PFSK-1 (cell line): ENCODE measurements around the gene SH2D4B.

Source experiments
- FOXP2 ChIP-seq: optimal IDR thresholded peaks from 2 replicates; pipeline ENCODE3; 2011; ENCODE audit warnings: borderline replicate concordance, control low read depth, inconsistent platforms; ENCODE audit not compliant: insufficient read depth; ENCODE audit errors: extremely low read length, extremely low read depth
- POLR2AphosphoS5 ChIP-seq: IDR thresholded peaks from 2 replicates; pipeline ENCODE4 v1.6.1; 2012; ENCODE audit warnings: low read depth, mild to moderate bottlenecking, control low read depth, low read length, moderate library complexity
- REST ChIP-seq, 2 experiments: IDR thresholded peaks; 2 replicates each; pipeline versions ENCODE4 v1.6.1 to v1.8.0; 2011 to 2012; ENCODE audit warnings: low read depth in 2 of 2, low read length in 2 of 2, control low read depth in 1 of 2, inconsistent platforms in 1 of 2, mild to moderate bottlenecking in 1 of 2, moderate library complexity in 1 of 2; ENCODE audit not compliant: insufficient read depth in 1 of 2
- SIN3A ChIP-seq: IDR thresholded peaks from 2 replicates; pipeline ENCODE4 v1.6.1; 2012; ENCODE audit warnings: mild to moderate bottlenecking, low read length, moderate library complexity, borderline replicate concordance; ENCODE audit not compliant: insufficient read depth
- TAF1 ChIP-seq: IDR thresholded peaks from 2 replicates; pipeline ENCODE4 v1.6.1; 2012; ENCODE audit warnings: low read length, control low read depth, borderline replicate concordance; ENCODE audit not compliant: insufficient read depth

The SH2D4B gene

GRCh38 chr10:80596391-80597257, 58.9 kb downstream of the SH2D4B start:
- TF ChIP-seq FOXP2 (no peak), TAF1 (no peak), POLR2AphosphoS5 (no peak), SIN3A (no peak), REST (IDR thresholded peaks at IDR 0.05; ENCODE audit: insufficient read depth in 1 of 2, low read depth in 2 of 2, low read length in 2 of 2) (no peak)

- TF ChIP-seq POLR2AphosphoS5, result no peak
- no peak for TF ChIP-seq FOXP2
- no peak for TF ChIP-seq TAF1
- TF ChIP-seq REST (IDR thresholded peaks at IDR 0.05; ENCODE audit: insufficient read depth in 1 of 2, low read depth in 2 of 2, low read length in 2 of 2), result no peak
- TF ChIP-seq SIN3A, result no peak
These were observed 60.5 kb downstream of the SH2D4B start for GRCh38 chr10:80598084-80598798.

DNA sequence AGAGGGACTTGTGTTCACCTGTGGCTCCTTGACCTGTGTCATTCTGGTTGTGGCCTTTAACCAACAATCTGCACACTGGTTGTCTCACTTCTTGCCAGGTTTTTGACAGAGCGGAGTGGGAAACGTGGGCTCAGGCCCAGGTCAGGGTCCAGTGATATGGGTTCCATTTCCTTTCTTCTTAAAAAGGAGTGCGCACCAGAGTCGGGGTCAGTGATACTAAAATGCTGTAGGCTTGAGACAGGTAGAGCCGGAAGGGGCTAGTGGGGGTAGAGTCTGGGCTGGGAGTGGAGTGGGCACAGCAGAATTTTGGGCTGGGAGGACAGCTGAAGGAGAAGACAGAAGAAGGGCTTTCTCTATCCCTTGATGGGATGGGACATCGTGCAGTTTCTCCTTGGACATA, 61.2 kb downstream of the SH2D4B start:
- no peak for TF ChIP-seq FOXP2
- TF ChIP-seq TAF1, result no peak
- no peak for TF ChIP-seq SIN3A
- no peak for TF ChIP-seq POLR2AphosphoS5
- no peak for TF ChIP-seq REST (IDR thresholded peaks at IDR 0.05; ENCODE audit: insufficient read depth in 1 of 2, low read depth in 2 of 2, low read length in 2 of 2)

GRCh38 chr10:80599424-80599847, 61.7 kb downstream of the SH2D4B start:
- TF ChIP-seq REST (IDR thresholded peaks at IDR 0.05; ENCODE audit: insufficient read depth in 1 of 2, low read depth in 2 of 2, low read length in 2 of 2) (no peak), SIN3A (no peak), FOXP2 (no peak), POLR2AphosphoS5 (no peak), TAF1 (no peak)
